ENCODE results near the gene C14orf93. TPM values are rescaled to one million over a fixed set of nuclear protein-coding genes. Genes with fewer than 3 reads are reported as not detected.

Gene C14orf93
- total RNA-seq, 2 donors from 2014 or later = 9.0 to 9.1 TPM

- Mint-ChIP-seq H3K27ac (no peak overlapping the region), H3K36me3 (ENCODE audit: low read depth) (peaks cover 5% of the 10 kb centered on the region), H3K4me3 (no peak overlapping the region), H3K27me3 (peaks cover 4% of the 10 kb centered on the region), H3K4me1 (peaks cover 17% of the 10 kb centered on the region)
- DNase-seq (no peak), ATAC-seq (no peak)
- H3K9me3 ChIP-seq (ENCODE audit: control insufficient read depth, low read length, poor library complexity, severe bottlenecking) = no peaks in the 10 kb centered on the region
Observed at GRCh38 chr14:23052182-23052623, 42.3 kb upstream of the C14orf93 start.

- no peak for ATAC-seq
- H3K27ac Mint-ChIP-seq = no peak overlapping the region
- DNase-seq = no peak
- no peak overlapping the region for H3K4me3 Mint-ChIP-seq
- peaks cover 11% of the 10 kb centered on the region for H3K4me1 Mint-ChIP-seq
- no peaks in the 10 kb centered on the region for H3K9me3 ChIP-seq (ENCODE audit: control insufficient read depth, low read length, poor library complexity, severe bottlenecking)
- peaks cover 6% of the 10 kb centered on the region for H3K27me3 Mint-ChIP-seq
- H3K36me3 Mint-ChIP-seq (ENCODE audit: low read depth) = peaks cover 6% of the 10 kb centered on the region
Observed at GRCh38 chr14:23051141-23052057, 41.5 kb upstream of the C14orf93 start.

DNA sequence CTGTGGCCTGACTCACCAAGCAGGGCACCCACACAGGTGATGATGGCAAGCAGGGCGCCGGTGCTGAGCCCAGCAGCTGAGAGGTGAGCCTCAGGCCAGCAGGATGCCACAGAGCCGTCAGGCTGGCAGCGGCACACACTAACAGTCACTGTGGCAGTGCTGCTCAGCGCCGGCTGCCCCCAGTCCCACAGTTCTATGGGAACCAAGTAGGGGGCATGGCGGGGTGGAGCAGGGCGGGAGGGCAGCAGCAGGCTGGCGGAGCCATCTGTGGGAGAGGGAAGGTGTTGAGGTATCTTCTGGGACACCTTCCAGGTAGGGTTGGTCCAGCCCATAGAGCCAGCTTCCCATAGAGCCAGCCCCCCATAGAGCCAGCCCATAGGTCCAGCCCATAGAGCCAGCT, 39.1 kb upstream of the C14orf93 start:
- DNase-seq = no peak
- peaks cover 6% of the 10 kb centered on the region for H3K27me3 Mint-ChIP-seq

DNA sequence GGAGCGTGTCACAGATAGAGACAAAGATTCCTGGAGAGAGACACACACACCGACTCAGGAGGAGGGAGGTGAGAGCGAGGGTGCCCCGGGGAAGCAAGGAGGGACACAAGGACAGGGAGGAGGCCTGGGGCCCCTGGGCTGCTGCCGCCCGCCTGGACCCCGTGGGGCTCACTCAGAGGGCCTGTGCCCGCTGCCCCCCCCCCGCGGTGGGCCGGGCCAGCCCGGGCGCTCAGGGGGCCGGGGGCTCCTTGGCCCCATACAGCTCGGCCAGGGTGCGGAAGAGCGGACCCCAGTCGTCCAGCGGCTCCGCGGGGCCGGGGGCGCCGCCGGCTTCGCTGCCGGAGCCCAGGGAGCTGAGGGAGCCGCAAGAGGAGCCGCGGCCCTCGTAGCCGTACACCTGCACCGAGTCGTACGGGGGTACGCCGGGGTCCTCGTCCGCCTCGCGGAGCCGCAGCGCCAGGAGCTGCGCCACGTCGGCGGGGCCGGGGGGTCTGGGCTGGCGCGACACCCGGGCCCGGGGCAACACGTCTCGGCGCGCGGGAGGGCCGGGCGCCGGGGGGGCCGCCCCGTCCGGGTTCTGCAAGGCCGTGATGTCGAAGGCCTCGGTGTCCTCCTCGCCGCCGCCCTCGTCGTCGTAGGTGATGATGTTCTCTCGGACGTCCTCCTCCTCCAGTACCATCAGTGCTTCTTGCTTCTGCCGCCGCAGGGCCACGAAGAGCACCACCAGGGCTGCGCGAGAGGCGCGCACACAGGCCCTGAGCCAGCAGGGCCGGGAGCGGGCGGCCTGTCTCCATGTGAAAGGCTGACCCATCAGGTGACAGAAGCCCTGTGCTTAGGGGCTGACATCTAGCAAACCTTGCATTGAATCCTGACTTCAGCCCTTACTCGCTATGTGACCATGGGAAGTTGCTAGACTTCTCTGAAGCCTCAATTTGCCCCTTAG, 38.1 kb upstream of the C14orf93 start:
- Mint-ChIP-seq H3K36me3 (ENCODE audit: low read depth) (peaks cover 7% of the 10 kb centered on the region), H3K4me3 (no peak overlapping the region), H3K27me3 (peaks cover 6% of the 10 kb centered on the region), H3K27ac (no peak overlapping the region), H3K4me1 (peaks cover 6% of the 10 kb centered on the region)
- DNase-seq (no peak), ATAC-seq (no peak)
- H3K9me3 ChIP-seq (ENCODE audit: control insufficient read depth, low read length, poor library complexity, severe bottlenecking) = no peaks in the 10 kb centered on the region

More for the DNA sequence above, 39.1 kb upstream of the C14orf93 start:
- Mint-ChIP-seq H3K4me1 (peaks cover 4% of the 10 kb centered on the region), H3K4me3 (no peak overlapping the region), H3K36me3 (ENCODE audit: low read depth) (peaks cover 5% of the 10 kb centered on the region), H3K27ac (no peak overlapping the region)
- no peaks in the 10 kb centered on the region for H3K9me3 ChIP-seq (ENCODE audit: control insufficient read depth, low read length, poor library complexity, severe bottlenecking)
- no peak for ATAC-seq

DNA sequence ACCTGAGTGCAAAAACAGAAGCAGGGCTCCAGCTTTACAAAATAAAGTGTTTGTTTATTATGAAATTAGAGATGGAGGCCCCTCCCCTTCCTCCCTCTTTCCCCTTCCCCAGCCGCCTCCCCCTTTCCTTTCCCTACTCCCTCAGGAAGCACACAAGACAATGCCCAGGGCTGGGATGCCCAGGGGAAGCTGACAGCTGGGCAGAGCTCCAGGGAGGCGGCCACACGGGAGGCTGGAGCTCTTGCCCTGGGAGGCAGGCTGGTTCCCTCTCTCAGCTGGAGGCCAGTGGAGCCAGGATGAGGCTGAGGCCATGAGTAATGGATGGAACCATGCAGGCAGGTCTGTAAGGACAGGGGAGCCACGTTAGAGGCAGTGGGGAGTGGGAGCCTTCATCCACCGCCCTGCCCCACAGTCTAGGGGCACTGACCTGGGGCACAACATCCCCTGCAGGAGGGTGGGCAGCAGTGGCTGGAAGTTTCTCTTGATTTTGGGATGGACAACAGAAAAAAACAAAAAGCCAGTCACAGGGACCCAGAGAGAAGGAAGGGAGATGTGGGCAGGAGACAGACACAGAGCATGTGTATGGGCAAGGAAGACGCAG, 37.2 kb upstream of the C14orf93 start:
- Mint-ChIP-seq H3K36me3 (ENCODE audit: low read depth) (peaks cover 7% of the 10 kb centered on the region), H3K4me1 (peaks cover 6% of the 10 kb centered on the region), H3K4me3 (peak overlapping the region; percentile 7), H3K27ac (no peak overlapping the region), H3K27me3 (peaks cover 6% of the 10 kb centered on the region)
- DNase-seq (no peak), ATAC-seq (no peak)
- H3K9me3 ChIP-seq (ENCODE audit: control insufficient read depth, low read length, poor library complexity, severe bottlenecking) = no peaks in the 10 kb centered on the region

- Mint-ChIP-seq H3K4me3 (no peak overlapping the region), H3K4me1 (peaks cover 6% of the 10 kb centered on the region), H3K27me3 (peaks cover 6% of the 10 kb centered on the region), H3K36me3 (ENCODE audit: low read depth) (peaks cover 7% of the 10 kb centered on the region), H3K27ac (peak overlapping the region; percentile 54)
- DNase-seq (no peak), ATAC-seq (no peak)
- no peaks in the 10 kb centered on the region for H3K9me3 ChIP-seq (ENCODE audit: control insufficient read depth, low read length, poor library complexity, severe bottlenecking)
Observed at GRCh38 chr14:23045419-23046357, 35.7 kb upstream of the C14orf93 start.

GRCh38 chr14:23044840-23045239, 34.9 kb upstream of the C14orf93 start:
- Mint-ChIP-seq H3K4me1 (peaks cover 6% of the 10 kb centered on the region), H3K27me3 (peaks cover 6% of the 10 kb centered on the region), H3K4me3 (no peak overlapping the region), H3K27ac (no peak overlapping the region), H3K36me3 (ENCODE audit: low read depth) (peaks cover 7% of the 10 kb centered on the region)
- ATAC-seq (no peak), DNase-seq (no peak)
- H3K9me3 ChIP-seq (ENCODE audit: control insufficient read depth, low read length, poor library complexity, severe bottlenecking) = no peaks in the 10 kb centered on the region

DNA sequence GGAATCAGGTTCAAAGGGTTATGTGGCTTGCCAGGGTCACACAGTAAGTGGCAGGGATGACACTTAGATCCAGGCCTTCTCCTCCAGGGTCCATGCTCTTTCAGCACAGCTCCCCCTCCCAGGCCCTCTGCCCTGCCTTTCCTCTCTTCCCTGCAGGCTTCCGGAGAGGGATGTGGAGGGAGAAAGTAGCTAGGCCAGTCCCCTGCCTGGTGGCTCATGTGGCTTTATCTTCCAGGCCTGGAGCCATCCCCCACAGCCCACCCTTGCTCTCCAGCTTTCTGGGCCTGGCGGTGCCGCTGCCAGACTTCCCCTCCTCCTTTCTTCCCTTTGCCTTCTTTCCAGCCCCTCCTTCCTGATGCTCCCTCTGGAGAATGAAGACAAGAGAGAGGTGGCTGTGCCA, 33.8 kb upstream of the C14orf93 start:
- no peak overlapping the region for H3K4me3 Mint-ChIP-seq
- peaks cover 6% of the 10 kb centered on the region for H3K27me3 Mint-ChIP-seq
- peaks cover 6% of the 10 kb centered on the region for H3K4me1 Mint-ChIP-seq

DNA sequence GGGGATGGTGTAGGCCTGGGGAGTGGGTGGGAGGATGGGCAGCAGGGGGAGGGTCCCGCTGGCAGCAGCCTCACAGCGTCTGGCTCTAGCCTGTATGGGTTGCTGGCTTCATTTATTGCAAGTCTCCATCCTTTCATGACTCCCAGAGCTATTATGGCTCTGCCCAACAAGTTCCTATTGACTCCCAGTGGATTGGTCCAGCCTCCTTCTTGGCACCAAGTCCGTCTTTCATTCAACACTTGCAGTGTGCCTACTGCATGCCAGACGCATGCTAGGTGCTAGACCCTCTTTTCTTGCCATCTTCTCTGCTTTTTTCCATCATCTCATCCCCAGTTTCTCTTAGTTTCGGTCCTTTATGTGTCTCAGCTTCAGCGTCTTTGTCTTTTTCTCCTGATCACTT, 33.2 kb upstream of the C14orf93 start:
- Mint-ChIP-seq H3K4me1 (peaks cover 6% of the 10 kb centered on the region), H3K27ac (no peak overlapping the region), H3K27me3 (peaks cover 6% of the 10 kb centered on the region), H3K36me3 (ENCODE audit: low read depth) (peaks cover 7% of the 10 kb centered on the region), H3K4me3 (no peak overlapping the region)
- ATAC-seq (no peak), DNase-seq (no peak)
- H3K9me3 ChIP-seq (ENCODE audit: control insufficient read depth, low read length, poor library complexity, severe bottlenecking) = no peaks in the 10 kb centered on the region

More for the DNA sequence above, 33.8 kb upstream of the C14orf93 start:
- no peaks in the 10 kb centered on the region for H3K9me3 ChIP-seq (ENCODE audit: control insufficient read depth, low read length, poor library complexity, severe bottlenecking)
- peaks cover 7% of the 10 kb centered on the region for H3K36me3 Mint-ChIP-seq (ENCODE audit: low read depth)
- no peak overlapping the region for H3K27ac Mint-ChIP-seq
- no peak for DNase-seq
- ATAC-seq = no peak

DNA sequence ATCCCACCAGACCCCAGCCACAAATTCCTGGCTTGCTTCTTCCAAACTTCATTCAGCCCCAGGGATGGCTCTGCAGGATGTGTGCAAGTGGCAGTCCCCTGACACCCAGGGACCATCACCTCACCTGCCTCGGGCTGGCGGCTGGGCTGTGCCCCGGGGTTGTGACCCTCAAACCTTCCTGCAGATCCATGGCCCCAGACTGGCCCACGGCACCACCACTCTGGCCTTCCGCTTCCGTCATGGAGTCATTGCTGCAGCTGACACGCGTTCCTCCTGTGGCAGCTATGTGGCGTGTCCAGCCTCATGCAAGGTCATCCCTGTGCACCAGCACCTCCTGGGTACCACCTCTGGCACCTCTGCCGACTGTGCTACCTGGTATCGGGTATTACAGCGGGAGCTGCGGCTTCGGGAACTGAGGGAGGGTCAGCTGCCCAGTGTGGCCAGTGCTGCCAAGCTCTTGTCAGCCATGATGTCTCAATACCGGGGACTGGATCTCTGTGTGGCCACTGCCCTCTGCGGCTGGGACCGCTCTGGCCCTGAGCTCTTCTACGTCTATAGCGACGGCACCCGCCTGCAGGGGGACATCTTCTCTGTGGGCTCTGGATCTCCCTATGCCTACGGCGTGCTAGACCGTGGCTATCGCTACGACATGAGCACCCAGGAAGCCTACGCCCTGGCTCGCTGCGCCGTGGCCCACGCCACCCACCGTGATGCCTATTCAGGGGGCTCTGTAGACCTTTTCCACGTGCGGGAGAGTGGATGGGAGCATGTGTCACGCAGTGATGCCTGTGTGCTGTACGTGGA, 32.4 kb upstream of the C14orf93 start, which contains the start of gene PSMB11:
Gene PSMB11, plus strand, starts transcription at position 51 of the 804 bp plus-strand sequence. Its CDS starts 14 bp downstream, at position 65.
- Mint-ChIP-seq H3K36me3 (ENCODE audit: low read depth) (peaks cover 5% of the 10 kb centered on the region), H3K27ac (no peak within 1 kb of the TSS), H3K27me3 (peaks cover 4% of the 10 kb centered on the region), H3K4me1 (peaks cover 4% of the 10 kb centered on the region), H3K4me3 (no peak within 1 kb of the TSS)
- ATAC-seq = no peak
- H3K9me3 ChIP-seq (ENCODE audit: control insufficient read depth, low read length, poor library complexity, severe bottlenecking) = no peaks in the 10 kb centered on the region
- no peak for DNase-seq

DNA sequence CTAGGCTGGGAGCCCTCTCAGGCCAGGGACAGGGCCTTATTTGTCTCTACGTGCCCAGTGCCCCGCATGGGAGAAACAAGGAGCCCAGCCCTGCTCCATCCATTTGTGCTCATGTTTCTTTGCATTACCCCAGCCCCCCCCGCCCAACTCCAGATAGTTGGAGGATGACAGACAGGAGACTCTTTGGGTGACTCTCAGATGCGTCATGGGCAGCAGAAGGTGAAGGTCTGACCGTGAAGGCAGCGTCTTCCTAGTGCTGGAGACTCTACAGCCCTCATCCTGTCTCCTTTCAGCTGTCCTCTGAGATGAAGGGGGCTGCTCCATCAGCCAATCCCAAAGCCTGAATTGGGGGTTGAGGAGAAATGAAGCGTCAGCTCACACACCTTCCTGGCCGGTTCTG, 31.8 kb upstream of the C14orf93 start:
- H3K27ac Mint-ChIP-seq = no peak overlapping the region
- no peaks in the 10 kb centered on the region for H3K27me3 Mint-ChIP-seq

More for the DNA sequence above, 31.8 kb upstream of the C14orf93 start:
- no peaks in the 10 kb centered on the region for H3K9me3 ChIP-seq (ENCODE audit: control insufficient read depth, low read length, poor library complexity, severe bottlenecking)
- Mint-ChIP-seq H3K4me1 (peaks cover 4% of the 10 kb centered on the region), H3K36me3 (ENCODE audit: low read depth) (peaks cover 2% of the 10 kb centered on the region), H3K4me3 (no peak overlapping the region)
- ATAC-seq (no peak), DNase-seq (no peak)

Data from T-helper 17 cell (primary cell).